SK-N-SH (cell line): Measurements from ENCODE around the gene CDK6.

ENCODE experiments used
- CTCF ChIP-seq: fragments of 200-600 bp; sonication (generic); IDR thresholded peaks from 2 replicates; pipeline ENCODE4 v1.6.1; 2017; ENCODE audit warnings: antibody characterized with exemption, mild to moderate bottlenecking, moderate library complexity
- FOXJ3 ChIP-seq: sonication (generic); formaldehyde crosslinking; IDR thresholded peaks from 2 replicates; pipeline ENCODE4 v1.5.1; 2020; ENCODE audit warnings: mild to moderate bottlenecking, missing genetic modification reagents
- POLR2AphosphoS5 ChIP-seq: IDR thresholded peaks from 2 replicates; pipeline ENCODE4 v1.6.1; 2012; ENCODE audit warnings: low read depth, low read length
- RAD21 ChIP-seq: IDR thresholded peaks from 2 replicates; pipeline ENCODE4 v1.6.1; 2012; ENCODE audit warnings: mild to moderate bottlenecking, low read length
- RCOR1 ChIP-seq: fragments of 150-350 bp; IDR thresholded peaks from 2 replicates; pipeline ENCODE4 v1.6.1; 2017; ENCODE audit warnings: antibody characterized with exemption, low read length
- REST ChIP-seq: IDR thresholded peaks from 2 replicates; pipeline ENCODE4 v1.6.1; 2012; ENCODE audit warnings: mild to moderate bottlenecking, low read depth, low read length, moderate library complexity
- SMC3 ChIP-seq: IDR thresholded peaks from 2 replicates; pipeline ENCODE4 v1.6.1; 2012; ENCODE audit warnings: low read depth, low read length, improper control_type of control experiment
- TAF1 ChIP-seq: IDR thresholded peaks from 2 replicates; pipeline ENCODE4 v1.6.1; 2012; ENCODE audit warnings: low read depth, mild to moderate bottlenecking, low read length, moderate library complexity, borderline replicate concordance
- ZBTB33 ChIP-seq: IDR thresholded peaks from 2 replicates; pipeline ENCODE4 v1.4.0; 2012; ENCODE audit warnings: low read depth, borderline replicate concordance
- TF ChIP-seq, protein P1 (sequence below): fragments of 150-350 bp; IDR thresholded peaks from 2 replicates; pipeline ENCODE4 v1.6.1; 2017; ENCODE audit warnings: antibody characterized with exemption, low read length, low read depth, borderline replicate concordance

DNA sequence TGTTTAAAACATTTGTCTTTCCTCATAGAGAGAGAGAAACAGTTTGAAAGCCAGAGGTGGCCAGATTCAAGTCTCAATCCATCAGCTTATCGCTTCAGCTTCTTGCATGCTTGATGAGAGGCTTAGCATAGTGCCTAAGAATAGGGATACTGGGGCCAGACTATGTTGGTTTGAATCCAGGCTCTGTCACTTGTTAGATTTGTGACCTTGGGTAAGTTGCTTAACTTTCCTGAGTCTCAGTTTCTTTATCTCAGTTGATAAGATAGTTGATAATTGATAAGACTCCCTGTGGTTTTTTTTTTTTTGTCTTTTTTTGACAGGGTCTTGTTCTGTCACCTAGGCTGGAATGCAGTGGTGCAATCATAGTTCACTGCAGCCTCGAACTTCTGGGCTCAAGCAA, 12.1 kb upstream of the CDK6 start:
- TF ChIP-seq, protein P1, sequence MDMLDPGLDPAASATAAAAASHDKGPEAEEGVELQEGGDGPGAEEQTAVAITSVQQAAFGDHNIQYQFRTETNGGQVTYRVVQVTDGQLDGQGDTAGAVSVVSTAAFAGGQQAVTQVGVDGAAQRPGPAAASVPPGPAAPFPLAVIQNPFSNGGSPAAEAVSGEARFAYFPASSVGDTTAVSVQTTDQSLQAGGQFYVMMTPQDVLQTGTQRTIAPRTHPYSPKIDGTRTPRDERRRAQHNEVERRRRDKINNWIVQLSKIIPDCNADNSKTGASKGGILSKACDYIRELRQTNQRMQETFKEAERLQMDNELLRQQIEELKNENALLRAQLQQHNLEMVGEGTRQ, result no peak
- no peak for TF ChIP-seq REST
- no peak for TF ChIP-seq CTCF
- TF ChIP-seq FOXJ3 (CRISPR knock-in tag), result no peak
- TF ChIP-seq POLR2AphosphoS5, result no peak
- no peak for TF ChIP-seq RCOR1
- TF ChIP-seq TAF1, result no peak
- TF ChIP-seq SMC3, result no peak
- no peak for TF ChIP-seq RAD21
- TF ChIP-seq ZBTB33, result no peak
